HG02763 (cell line): ENCODE measurements around the gene TGFBR2.

ENCODE experiments used
- ATAC-seq: cut with Tn5 transposase; IDR thresholded peaks from one replicate; pipeline ENCODE4 v1.9.1; 2021; ENCODE audit warnings: mild to moderate bottlenecking, moderate library complexity; ENCODE audit not compliant: unreplicated experiment

TGFBR2 gene

DNA sequence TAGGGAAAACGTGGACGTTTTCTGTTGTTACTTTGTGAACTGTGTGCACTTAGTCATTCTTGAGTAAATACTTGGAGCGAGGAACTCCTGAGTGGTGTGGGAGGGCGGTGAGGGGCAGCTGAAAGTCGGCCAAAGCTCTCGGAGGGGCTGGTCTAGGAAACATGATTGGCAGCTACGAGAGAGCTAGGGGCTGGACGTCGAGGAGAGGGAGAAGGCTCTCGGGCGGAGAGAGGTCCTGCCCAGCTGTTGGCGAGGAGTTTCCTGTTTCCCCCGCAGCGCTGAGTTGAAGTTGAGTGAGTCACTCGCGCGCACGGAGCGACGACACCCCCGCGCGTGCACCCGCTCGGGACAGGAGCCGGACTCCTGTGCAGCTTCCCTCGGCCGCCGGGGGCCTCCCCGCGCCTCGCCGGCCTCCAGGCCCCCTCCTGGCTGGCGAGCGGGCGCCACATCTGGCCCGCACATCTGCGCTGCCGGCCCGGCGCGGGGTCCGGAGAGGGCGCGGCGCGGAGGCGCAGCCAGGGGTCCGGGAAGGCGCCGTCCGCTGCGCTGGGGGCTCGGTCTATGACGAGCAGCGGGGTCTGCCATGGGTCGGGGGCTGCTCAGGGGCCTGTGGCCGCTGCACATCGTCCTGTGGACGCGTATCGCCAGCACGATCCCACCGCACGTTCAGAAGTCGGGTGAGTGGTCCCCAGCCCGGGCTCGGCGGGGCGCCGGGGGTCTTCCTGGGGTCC lies at the start of gene TGFBR2:
Gene TGFBR2, plus strand, starts transcription at position 301 of the 731 bp plus-strand sequence. Its CDS starts 283 bp downstream, at position 584.
- ATAC-seq, result peak; percentile 79

DNA sequence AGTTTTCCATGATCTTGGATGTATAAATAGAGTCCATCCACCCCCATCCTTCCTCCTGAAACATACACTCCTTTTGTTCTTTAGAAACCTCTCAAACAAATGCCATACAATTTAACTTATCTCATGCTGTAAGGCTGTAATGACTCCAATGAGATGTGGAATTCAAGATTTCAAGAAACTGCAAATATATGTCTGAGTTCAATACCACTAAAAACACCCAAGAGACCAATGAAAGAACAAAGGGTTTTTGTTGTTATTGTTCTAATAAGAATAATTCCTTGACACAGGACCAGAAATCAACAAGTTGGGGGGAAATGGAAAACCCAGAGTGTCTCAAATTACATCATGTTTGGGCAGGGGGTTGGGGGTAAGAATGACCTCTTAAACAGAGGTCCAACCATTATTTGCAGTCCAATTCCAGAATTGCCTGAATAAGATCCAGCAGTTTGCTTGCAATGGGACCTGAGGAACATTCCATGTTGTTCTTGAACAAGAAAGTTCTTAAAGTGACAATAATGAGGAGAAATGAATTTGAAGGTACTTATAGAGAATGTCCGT lies 48.6 kb upstream of the TGFBR2 start:
- ATAC-seq, result no peak

DNA sequence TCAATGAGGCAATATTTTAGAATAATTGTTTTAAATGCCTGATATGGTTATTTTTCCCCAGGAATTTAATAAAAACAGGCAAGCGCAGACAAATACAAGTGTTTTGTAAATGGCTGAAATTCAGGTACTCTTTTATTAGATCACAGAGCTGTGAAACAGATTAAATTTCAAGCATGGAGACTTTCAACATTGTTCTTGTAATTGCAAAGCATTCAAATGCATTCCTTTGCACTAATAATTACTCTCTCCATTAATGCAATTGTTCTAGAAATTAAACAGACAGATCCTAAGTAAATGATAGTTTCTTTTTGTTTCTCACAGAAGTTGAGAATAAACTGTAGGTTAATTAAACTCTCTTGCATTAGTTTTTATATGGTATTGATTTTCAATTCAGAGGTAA lies 42.4 kb upstream of the TGFBR2 start:
- ATAC-seq, result no peak

DNA sequence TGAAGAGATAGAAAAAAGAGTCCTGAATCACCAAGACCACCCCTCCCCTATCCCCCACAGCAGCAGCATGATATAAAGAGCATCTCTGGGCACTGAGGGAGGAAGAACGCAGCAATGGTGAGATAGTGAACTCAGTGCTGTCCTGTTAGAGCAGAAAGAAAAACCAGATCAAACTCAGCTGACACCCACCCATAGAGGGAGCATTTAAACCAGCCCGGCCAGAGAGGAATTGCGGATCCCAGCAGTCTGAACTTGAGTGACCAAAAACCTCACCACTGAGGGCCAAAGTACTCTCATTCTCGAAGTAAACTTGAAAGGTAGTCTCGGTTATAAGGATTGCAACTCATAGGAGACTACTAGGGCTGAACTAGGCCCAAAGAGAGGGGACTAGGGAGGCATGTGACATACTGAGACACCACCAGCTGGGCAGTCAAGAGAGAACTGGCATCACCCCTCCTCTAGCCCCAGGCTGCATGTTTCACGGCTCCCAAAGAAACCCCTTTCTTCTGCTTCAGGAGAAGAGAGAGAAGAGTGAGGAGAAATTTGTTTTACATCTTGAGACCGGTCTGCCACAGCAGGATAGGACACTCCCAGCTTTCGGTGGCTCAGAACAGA lies 39.2 kb upstream of the TGFBR2 start:
- no peak for ATAC-seq

DNA sequence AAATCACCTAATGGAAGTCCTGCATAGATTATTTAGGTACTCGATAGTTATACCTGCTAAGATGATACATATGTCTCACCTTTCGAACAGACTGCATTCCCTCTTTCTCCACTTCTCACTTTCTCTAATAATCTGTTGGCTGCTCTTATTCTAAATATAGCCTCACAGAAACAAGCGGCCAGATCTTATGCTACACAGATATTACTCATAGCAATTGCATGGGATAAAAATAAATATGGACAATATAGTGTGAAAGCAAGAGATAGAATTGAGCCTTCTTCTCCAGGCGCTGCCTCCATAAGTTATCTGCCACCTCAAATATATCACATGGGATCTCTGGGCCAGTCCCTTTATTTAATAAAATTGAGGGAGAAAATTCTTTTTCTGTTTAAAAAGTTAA lies 29.5 kb upstream of the TGFBR2 start:
- no peak for ATAC-seq

DNA sequence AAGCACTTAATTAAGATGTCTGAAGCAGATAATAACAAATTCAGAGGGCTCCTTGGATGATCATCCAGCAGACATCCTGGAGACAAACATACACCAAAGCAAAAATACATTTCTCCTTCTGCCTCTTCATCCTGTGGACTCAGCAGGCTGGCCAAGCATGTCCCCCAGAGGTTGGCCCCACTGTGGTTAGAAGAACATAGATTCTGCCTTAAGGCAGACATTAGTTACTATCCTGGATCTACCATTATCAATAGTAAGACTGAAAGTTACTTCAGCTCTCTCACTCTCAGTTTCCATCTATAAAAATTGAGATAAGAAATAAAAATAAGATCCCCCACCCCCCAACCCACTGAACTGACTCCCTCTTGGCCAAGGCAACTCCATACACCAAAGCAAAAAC lies 28.6 kb upstream of the TGFBR2 start:
- no peak for ATAC-seq

DNA sequence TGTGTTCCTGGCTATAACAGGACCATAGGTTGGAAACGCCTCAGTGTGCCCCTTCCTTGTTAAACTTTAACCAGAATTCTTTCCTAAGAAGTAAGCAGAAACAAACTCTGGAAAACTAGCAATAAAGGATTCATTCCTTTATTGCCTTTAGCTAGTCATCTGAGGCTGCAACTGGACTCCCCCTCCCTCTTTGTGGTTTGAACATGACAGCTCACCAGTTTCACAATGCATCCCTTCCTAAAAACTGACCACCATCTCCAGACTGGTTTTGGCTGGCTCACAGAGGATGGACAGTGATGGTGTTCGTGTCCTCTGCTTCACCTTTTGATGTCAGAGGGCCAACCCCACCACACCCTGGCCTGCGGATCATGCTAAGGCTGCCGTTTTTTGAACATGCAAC lies 27.9 kb upstream of the TGFBR2 start:
- no peak for ATAC-seq

DNA sequence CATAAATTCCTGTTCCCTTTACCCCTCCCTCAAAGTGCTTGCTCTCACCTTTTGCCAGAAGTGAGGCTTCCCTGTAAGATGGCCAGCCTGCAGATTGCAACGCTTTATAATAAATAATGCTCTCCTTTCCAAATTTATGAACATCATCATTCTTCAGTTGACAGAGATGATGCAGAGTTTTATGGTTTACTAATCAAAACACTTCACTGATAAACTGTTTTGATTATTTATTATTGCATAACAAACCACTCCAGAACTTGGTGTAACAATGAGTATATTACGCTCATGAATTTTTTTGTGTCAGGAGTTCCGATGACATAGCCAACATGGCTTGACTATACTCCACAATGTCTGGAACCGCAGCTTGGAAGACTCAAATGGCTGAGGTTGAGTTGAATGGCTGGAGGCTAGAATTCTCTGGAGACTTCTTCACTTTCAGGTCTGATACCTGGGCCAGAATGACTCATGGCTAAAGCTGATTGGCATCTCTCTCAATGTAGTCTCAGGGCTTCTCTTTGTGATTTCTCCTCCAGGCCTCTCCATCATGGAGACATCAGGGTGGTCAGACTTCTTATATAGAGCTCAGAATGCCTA lies 27.3 kb upstream of the TGFBR2 start:
- ATAC-seq, result no peak

DNA sequence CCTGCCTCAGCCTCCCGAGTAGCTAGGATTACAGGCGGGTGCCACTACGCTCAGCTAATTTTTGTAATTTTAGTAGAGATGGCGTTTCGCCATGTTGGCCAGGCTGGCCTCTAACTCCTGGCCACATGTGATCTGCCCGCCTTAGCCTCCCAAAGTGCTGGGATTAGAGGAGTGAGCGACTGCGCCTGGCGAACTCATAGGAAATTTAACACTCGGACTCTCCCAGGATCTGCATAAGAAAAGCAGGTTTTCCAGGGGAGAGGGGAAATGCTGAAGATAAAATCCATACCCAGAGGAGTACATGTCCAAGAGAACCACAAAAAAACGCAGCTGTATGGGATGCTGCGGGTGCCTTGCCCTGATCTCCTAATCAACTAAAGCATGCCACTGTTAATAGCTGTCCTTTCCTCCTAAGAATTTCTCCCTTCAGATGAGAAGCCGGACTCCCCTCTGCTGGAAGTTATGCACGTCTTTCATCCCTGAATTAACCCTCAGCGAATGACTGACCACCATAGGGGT lies 25.3 kb upstream of the TGFBR2 start:
- ATAC-seq, result no peak

DNA sequence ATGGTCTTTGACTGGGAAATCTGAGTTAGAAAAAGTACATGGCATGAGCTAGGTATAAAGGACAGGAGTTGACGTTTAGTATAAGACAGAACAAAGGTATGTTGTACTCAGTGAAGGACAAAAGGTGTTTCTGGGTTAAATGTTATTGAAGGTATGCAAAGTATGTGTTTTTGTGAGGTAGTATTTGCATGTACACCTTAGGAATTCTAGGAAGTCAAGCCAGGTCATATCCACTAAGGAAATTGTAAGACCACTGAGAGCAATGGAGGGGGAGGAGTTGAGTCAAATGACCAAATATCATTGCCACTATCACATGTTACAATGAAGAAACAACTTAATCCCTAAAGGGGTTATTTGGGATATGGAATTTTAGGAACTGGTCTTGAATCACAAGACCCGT lies 24.4 kb upstream of the TGFBR2 start:
- ATAC-seq, result no peak

DNA sequence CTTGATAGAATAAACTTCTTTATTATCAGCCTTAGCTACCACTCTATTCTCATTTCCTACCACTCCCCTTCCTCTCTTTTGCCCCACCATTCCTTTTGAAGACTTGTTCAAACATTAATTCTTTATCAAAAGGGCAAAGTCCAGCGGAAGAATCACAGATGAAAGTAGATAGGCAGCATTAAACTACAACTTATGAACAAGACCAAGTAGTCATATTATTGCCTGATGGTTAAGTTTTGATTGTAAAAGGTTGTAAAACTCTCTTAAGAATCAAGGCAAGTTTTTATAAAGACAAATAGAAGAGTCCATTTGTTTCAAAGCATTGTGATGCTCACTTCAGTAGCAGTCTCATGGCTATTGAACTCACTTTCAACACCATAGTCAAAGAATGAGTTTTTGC lies 22.4 kb upstream of the TGFBR2 start:
- no peak for ATAC-seq

DNA sequence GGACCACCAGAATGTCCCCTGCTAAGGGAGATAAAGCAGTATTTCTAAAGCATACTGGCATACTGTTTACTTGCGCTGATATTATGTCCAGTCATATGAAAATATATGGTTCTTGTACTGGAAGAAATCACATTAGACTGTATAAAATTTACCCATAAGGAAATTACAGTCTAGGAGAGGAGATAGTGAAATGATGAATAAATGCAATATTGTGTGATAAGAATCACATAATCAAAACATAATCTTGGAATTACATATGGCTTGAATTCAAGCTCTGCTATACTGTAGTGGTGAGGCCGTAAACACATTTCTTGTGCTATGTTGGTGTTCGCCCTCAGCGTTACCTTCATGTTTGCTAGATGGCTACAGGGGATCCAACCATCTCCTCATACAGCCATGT lies 20.7 kb upstream of the TGFBR2 start:
- no peak for ATAC-seq

DNA sequence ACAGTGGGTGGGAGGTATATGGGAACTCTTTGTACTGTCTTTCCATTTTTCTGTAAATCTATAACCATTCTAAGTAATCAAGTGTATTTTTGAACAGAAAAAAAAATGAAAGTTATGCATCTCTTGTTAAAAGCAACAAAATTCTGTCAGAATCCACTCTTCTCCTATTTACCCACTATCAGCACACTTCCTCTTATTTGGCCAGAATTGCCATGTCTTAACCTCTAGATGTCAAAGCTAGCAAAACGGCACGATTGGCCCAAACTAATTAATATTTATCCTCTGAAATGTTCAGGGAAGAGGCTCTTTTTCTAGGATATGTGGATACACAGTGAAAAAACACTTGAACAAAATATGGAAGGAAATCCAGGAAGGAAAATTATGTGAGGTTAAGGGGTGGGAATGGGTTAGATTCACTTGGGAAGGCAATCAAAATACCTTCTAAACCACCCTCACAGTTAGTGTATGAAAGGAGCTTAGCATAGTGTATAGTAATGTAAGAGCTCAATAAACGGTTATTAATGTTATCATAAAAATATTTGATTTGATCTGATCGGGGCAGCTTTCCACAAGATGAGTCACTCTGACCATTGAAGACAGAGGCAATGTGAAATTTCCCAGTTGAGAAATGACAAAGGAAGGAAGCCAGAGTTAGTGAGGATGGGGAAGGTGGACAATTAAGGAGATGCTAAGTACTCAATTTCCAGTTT lies 20.1 kb upstream of the TGFBR2 start:
- no peak for ATAC-seq

DNA sequence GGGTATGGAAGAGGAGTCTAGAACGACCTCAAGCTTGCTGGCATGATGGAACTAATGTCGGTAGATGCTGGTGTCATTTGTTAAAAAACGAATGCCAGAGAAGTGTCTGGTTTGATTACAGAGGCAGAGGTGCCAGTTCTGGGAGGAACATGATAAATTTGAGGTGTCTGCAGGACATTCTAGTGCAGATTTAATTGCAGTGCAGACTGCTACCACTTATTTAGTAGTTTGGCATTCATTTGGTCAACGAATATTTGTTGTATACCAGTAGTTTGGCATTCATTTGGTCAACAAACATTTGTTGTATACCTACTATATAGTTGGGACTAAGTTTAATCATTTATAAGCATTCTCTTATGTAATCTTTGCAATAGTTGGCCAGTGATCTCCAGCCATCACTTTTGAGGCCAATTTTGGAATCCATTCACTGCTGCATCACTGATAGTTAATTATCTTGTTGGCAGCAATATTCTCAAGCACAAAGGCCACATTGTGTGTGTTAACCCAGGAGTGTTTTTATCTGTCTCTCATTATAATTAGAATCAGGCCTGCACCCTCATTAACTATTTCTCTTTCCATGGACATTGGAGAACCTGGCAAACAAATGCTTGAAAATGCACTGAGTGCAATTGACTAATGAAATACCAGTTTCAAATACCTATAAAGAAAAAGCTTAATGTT lies 19.5 kb upstream of the TGFBR2 start:
- no peak for ATAC-seq

DNA sequence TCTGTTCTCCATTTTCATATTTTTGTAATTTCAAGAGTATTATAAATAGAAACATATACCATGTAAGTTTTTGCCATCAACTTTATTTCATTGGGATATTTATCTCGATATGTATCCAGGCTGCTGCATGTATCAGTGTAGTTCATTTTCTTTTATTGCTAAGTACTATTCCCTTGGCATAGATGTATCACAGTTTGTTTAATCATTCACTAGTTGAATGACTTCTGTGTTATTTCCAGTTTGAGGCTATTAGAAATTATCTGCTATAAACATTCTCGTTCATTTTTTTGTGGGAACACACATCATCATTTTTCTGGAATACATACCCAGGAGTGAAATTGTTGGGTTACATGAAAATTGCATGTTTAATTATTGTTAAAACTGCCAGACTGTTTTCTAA lies 18.5 kb upstream of the TGFBR2 start:
- no peak for ATAC-seq

DNA sequence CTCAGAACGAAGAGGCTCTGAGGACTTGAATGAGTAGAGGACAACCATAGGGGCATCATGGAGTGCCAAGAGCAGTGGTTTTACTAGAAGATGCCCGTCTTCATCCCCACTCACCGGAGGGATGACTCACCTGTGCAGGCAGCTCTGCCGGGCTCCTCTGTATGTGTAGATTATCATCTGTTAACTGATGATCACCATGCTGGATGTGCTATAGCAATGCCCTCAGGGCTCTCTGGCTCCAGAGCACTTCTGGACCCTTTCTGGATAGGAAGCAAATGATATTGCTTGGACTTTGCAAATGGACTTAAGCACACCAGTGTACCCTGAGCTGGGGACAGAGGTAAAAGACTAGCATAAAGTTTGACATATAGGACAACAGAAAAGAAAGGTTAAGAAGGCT lies 10.2 kb upstream of the TGFBR2 start:
- ATAC-seq, result no peak

DNA sequence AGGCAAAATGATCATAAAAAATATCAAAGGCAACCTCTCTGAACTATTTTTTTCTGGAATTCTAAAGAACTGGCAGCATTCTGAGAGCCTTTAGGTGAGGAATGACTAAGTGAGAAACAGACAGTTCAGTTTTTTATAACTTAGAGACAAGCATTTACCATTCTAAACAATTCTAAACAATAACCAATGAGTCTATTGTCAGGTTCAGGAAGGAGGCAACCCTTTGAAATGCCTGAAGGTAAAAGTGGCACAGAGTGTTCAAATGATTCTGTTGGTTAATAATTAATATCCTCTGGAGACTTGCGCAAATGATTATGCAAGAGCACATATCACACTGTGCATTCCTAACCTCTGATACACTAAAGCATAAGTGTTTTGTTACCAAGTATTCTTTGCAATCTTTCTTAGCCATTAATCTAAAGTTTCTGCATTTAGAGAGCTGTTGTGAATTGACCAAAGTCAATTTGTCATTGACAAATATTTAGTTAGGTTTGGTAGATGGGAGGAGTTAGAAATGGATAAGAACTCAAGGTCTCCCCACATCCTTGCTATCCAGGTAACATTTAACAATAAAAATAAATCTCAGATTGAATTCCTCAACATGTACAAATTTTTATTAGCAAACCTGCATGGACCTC lies 9.2 kb upstream of the TGFBR2 start:
- no peak for ATAC-seq

DNA sequence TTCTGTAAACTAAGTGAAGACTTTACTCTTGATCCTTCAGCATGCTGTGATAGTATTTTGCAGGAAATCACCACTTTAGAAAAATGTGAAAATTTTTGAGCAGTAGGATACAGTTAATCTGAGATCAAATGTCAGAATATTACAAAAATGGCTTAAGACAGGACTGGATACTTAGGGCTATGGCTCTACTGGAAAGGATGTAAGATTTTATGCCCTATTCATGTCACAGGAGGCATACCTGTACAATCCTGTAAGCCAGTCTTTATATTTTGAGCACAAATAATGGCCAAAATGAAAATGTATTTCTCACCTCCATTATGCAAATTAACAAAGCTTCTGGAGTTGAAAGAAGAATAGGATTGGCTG lies 8.6 kb upstream of the TGFBR2 start:
- no peak for ATAC-seq

DNA sequence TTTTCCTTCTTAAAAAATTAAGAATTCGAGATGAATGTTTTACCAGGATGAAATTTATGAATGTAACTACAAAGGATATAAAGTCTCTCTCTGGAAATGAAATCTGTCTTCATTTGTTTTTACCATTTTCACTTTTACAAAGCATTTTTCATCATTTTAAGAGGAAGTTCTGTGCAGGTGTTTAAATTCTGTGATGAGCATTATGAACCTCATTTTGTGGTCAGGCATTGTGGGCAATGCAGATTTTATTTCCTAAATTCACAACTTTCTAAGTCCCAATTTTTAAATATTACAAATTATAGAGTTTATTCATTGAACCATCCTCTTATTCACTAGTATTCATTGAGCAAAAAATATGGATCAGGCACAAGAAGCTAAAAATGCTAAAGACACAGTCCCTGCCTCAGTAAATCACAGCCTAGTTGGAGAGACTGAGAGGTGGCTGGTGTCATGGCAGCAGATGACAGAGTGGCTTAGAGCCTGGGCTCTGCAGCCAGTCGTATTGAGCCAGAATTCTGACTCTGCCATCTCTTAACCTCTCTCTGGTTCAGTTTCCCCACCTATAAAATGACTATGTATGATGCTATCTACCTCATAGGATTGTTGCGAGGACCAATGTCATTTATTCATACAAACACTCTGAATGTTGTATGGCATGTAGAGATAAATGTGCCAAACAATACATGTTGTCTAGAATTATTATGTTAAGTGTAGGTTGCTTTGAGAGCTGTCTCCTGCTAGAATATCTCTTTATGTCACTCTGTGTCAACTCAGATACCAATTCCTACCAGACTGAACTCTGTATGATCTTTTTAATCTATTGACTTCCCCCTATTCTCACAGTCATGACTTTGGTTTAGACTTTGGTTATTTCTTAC lies 7.5 kb upstream of the TGFBR2 start:
- ATAC-seq, result no peak
